Hippocampal formation (tissue), 2 donors: ENCODE results near the gene ETV4.

Experiments used
- DNase-seq, 2 donors: peaks; one replicate each; lab custom pipeline; 2025; lab: John Stamatoyannopoulos, UW

The ETV4 gene

DNA sequence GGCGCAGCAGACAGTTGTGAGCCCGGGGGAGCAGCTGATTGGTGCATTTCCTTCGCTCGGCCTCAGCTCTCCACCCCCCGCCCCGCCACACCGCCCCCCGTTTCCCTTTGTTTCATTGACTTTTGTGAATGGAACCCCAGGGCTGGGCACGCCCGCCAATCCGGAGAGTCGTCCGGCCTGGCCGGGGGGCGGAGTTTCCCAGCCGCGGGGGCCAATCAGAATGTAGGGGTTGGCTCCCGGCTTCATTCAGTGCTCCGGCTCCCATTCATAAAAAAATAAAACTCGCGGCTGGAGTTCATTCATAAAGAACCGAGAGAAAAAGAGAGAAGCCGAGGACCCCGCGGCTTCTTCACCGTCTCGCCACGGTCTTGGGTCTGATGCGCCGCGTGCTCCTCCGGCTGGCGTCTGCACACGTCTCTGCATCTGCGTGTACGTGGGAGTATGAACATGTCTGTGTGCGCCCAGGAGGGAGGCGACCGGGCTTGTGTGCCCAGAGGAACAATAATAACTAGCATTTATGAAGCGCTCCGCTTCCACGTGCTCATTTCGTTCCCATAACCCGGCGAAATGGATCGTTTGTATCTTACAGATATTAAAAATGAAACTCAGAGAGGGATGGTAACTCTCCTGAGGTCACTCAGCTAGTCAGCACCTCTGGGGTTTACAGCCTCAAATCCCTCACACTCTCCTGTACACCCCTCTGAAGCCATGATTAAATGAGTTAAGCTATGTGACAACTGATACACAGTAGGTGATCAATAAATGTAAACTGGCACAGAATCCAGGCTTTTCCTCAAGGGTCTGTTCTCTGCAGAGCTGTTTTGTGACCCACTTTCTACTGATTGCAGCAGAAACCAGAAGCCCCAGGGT is at the start of gene ETV4:
TSS of gene ETV4 (minus strand) at position 22 of the 870 bp plus-strand sequence. CDS start 723 bp downstream, outside the sequence.
- peak; percentile 76 to 83 for DNase-seq

DNA sequence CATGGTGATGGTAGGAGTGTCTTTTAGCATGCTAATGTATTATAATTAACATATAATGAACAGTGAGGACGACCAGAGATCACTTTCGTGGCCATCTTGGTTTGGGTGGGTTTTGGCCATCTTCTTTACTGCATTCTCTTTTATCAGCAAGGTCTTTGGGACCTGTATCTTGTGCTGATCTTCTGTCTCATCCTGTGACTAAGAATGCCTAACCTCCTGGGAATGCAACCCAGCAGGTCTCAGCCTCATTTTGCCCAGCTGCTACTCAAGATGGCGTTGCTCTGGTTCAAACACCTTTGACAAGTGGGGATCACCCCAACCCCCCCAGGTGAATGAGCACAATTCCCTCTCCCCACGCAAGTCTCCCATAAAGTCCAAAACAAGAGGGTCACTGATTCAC is 49.3 kb upstream of the ETV4 start:
- DNase-seq = no peak

DNA sequence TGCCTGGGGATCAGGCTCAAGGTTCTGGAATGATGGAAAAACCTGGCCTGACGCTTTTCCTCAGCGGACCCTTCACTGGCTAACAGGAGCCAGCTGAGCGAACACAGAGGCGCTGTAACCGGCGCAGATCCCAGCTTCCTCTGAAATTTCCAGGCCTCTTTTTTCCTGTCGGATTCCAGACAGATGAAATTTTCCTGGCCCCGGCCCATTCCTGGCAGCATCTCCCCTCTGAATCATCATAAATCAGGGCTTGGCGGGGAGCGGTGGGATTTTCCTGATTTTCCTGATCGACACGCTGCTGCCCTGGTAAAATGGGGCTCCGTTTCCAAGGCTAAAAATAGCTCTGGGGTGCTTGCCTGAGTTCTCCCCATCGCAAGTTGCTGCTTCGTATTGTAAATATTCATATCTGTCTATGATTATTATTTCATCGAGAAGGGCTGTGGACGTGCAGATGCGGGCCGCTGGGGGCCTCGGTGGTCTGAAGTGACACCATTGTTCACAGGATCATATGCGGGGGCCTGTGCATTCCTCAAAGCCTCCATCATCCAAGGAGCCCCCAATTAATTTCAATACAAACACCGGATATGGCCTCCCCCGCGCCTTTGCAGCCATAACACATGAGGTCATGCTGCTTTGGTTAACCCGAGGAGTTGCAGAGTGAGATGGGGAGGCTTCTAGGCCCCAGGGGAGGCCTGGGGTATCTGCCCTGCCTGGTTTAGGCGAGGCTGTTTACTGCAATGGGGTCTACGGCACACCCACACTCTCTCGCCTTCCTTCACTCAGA is 45.8 kb upstream of the ETV4 start:
- DNase-seq = no peak

DNA sequence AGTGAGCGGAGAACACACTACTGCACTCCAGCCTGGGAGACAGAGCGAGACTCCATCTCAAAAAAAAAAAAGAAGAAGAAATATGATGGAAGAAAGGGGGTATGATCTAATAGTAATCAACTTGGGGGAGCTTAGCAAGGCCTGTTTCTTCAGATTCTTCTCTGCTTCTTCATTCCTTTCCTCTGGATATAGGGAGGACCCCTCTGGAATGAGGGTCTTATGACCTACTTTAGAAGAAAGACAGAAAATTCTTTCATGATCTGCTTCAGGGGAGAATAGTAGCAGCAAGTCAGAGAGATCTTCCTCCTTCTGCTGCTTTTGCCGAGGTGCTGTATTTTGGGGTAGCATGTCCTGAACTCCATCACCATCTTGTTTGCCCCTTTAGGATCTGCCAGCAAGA is 44.9 kb upstream of the ETV4 start:
- DNase-seq = no peak

DNA sequence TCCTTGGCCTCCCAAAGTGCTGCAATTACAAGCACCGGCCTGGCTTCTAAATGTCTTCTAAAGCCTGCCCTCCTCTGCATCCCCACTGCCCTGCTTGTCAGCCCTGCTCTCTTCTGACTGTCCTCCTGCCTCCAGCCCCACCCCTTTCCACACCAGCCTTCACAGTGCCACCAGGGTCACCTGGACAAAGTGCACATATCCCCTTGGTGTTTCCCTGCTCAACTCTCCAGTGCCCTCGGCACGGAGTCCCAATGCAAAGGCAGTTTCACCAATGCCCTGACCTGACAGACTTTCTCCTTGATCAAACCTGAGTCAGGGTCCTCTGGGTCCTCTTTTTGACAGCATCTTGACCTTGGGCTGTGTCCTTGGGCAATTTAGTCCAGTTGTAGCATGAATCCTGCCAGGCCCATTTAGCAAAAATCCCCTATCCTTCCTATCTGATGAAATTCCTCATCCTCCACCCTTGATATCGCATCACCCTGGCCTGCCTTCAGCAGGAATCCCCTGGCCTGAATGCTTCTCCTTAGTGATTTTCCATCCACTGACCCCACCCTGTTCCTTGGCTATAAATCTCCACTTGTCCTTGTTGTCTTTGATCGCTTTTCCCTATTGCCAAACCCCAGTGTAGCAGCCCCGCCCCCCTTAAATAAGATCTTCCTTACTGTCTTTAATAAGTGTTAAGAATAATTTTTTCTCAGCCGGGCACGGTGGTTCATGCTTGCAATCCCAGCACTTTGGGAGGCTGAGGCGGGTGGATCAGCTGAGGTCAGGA is 42.7 kb upstream of the ETV4 start:
- no peak for DNase-seq

DNA sequence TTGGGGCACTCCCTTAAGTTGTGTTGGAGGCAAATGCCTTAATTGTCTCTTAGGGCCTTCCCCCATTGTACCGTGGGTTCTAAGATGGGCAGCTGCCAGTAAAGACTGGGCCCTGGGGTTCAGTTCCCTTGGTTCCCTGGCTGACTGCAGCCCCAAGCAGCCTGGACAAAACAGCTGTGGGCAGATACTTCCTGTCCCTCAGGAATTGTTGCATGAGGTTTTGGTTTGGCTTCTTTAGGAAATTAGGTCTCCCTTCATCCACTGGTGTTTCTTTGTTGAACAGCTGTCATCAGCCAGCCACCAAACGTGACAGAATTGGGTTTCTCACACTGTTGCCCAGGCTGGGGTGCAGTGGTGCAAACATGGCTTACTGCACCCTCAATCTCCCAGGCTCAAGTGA is 42.0 kb upstream of the ETV4 start:
- no peak for DNase-seq

DNA sequence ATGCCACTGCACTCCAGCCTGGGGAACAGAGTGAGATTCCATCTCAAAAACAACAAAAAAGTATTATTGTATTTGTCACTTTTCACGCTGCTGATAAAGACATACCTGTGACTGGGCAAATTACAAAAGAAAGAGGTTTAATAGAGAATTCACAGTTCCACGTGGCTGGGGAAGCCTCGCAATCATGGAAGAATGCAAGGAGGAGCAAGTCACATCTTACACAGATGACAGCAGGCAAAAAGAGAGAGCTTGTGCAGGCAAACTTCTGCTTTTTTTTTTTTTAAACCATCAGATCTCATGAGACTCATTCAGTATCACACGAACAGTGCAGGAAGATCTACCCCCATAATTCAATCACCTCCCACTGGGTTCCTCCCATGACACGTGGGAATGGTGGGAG is 41.5 kb upstream of the ETV4 start:
- DNase-seq = no peak

DNA sequence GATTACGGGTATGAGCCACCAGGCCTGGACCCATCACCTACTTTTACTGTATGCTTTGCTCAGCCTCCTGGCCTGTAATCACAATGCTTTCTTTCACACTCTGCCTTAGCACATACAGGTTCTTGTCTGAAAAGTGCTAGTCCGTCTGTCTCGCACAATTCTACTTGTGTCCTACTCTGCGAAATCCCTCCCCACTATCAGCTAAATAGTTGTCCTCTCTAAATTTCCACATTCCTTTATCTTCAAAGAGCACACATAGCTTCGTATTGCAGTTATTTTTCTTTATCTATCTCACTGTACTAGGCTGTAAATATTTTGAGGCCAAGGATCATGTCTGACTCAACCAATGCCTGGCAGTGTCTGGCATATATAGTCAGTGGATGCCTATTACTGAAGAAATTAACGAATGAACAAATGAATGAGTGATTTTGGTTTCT is 38.5 kb upstream of the ETV4 start:
- no peak for DNase-seq

DNA sequence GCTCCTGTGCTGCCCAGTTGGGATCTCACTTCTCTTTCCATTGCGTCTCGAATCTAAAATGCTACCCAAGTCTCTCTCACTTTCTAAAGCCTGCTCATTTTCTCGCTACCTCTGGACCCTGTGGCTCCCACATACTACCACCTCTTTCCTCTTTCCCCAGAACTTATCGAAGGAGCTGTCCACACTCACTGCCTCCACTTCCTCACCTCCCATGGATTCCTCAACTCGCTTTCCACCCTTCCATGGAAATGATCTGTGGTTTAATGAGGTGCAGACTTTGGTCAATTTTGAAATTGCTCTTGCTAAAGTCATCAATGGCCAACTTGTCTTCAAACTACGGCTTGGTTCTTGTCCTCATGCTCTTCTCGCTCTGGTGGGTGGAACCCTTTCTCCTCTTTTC is 37.2 kb upstream of the ETV4 start:
- DNase-seq = no peak

DNA sequence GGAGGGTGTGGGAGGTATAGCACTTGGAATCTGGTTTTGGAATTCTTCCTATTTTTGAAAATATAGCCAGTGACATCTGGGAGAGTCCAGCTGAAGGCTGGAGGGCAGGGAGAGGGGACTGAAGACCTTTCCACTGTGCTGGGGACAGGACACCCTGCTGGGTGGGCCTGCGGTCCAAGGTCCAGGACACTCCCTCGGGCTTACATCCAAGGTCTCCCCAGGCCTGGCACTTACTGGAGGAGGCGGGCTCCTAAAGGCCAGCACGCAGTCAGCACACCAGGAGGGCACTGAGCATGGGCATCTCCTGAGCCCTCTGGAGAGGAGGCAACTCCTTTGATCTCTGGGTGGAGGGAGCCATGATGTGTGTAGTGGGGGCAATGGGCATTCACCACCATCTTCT is 35.5 kb upstream of the ETV4 start:
- no peak for DNase-seq

DNA sequence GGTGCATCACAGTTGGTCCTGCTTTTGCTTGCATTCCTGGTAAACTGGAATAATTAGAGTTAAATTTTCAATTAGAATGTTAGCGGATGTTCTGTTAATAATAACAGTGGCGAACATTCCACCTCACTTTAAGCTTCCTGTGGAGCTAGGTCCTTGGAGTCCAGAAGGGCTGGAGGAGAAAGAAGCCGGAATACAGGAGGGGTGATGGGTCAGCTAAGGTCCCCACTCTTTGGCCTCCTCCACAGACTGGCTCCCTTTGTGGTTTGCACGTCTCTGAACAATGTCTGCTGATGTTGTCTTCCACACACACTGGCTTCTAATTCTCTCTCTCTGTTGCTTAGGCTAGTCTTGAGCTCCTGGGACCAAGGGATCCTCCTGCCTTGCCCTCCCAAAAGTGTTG is 35.0 kb upstream of the ETV4 start:
- no peak for DNase-seq

DNA sequence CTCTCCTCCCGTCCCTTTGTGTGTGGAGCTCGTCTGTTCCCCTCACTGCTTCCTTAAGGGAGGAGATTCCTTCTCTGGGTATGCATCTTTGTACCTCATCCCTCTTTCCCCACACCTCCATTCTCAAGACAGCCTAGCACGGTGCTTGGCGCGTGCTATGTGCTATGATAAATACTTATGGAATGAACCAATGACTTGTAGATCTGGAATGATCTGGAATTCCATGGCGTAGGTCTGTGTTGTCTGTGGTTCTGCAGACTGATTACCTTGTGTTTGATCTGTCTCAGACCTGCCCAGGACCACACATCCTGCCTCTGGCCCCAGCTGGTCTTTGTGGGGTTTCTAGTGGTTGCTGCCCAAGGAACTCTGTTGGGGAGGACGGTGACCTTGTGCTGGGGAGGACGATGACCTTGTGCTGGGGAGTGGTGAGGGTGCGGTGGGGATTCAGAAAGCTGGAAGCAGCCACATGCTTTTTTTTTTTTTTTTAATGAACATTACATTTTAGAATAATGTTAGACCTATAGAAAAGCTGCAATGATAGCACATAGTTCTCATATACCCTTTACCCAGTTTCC is 33.5 kb upstream of the ETV4 start:
- no peak for DNase-seq

DNA sequence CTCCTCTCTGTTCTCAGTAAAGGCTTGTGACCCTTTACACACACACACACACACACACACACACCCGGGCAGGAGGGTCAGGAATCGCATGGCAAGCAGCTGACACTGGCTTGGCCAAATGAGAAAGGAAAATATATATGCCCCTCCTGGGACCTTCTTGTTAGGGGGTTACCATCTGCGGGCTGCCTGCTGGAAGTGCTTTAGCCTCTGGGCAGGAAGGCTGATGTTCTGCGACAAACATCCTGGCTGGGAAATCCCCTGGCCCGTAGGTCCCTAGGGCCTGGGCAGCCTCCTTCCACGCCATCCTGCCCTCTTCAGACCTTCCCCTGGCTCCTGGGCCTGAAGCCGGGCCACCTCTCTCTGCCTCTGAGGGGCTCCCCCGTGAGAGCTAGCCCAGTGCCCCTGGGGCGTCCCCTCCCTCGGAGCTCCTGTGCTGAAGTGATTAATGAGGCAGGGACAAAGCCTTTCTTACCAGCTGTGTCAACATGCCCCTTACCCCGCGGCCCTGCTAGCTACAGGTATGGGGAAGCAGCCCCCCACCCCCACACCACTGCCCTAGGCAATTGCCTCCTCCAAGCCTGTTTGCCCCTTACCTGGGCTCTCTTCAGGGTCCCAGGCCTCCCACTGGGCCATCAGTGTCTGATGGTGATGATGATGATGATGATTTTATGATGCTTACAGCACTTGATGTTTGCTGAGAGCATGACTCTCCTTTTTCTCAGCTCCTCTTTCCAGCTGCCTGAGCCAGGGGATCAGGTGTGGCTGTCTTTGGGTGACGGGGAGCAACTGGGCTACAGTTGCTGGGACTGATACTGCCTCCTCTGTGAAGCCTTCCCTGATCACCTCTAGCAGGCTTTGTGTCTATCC is 32.8 kb upstream of the ETV4 start:
- DNase-seq = no peak

DNA sequence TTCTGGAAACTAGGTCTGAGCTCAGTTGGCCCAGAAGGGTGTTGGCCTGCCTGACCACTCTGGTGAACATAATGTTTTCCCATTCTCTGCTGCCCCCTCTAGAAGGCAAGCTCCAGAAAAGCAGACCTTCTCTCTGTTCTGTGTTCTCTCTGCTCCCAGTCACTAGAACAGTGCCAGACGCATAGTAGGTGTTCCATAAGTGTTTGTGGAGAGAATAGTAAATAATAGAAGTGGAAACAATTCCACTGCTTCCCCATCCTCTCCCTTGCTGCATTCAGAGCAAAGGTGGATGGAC is 32.2 kb upstream of the ETV4 start:
- DNase-seq = no peak

DNA sequence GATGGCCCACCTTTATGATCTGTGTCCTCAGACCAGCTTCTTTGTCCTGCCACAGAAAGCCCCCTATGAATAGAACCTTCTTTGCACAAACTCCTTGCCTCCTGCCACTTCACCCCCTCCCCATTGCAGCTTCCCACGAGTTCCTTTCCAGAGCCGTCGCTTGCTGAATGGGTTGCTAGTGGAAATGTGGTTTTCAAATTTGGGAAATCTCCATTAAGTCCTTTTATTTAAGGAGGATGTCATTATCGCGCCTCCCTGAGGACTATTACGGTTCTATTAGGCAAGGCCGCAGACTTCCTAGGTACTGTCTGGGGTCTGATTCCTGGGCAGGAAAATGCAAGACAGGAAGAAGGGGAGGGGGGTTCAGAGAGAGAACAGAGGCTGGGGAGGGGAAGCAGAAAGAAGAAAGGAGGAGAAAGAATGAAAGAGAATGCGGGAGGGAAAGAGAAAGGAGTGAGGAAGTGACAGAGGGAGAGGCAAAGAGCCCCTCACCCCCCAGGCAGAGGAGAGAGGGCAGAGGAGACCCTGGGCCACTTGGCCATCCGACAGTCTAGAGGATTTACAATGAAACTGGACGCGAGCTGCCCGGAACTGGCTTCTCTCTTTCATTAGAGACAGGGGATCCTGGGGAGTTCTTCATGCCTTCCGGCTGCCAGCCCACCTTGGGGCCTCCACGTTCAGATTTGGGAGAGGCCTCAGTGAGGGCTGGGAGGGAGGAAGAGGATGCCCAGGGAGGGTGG is 31.7 kb upstream of the ETV4 start:
- DNase-seq = no peak

DNA sequence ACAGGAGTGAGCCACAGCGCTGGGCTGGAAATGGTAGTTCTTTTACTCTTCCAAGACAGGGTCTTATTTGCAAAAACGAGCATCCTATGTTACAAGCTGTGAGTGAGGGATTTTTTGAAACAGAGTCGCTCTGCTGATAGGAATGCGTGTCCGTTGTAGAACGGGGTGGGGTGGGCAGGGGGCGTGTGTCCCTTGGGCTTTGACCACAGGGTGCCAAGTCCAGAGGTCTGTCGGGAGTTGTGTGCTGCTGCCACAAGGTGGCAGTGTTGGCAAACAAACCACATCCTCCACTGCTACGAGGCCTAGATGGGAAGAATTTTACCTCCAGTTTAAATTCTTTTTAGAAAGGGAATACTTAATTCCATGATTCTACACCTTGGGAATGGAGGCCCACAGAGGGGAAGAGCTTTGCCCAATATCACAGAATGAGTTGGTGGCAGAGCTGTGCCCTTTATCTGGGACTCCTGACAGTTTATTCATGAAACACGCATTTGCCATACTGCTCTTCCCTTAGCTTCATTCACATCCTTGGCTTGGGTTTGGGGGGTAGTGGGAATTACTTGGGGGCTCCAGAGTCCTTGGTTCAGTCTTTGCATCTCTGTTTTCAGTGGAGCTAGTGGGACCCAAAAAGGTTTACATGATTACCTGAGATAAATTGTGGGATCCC is 30.6 kb upstream of the ETV4 start:
- peak; percentile 27 to 48 for DNase-seq

DNA sequence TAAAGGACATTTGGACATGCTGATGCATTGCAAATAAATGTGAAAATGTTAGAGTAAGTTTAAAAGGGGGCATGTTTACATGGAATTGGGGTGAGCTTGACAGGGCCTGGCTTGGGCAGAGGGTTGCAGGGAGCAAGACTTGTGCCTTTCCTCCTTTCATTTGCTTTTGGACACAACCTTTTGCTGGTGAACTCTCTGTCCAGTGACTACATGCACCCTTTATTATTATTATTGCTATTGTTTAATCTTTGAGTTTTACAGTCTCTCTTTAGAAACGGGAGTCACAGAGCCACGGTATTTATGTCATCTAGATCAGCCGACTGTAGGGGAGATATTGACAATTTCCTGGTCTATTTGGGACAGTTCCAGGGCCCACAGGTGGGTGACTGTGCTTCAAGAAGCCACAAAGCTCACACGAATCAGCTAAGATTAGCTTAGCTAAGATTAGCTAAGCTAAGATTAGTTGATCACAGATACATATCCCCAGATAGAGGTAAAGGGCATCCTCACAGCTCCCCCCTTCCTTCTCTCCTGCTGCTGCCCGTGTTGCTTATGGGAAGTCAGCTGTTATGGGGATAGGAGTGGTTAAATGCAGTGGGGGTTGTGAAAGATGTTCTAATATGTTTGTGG is 28.9 kb upstream of the ETV4 start:
- DNase-seq = no peak

DNA sequence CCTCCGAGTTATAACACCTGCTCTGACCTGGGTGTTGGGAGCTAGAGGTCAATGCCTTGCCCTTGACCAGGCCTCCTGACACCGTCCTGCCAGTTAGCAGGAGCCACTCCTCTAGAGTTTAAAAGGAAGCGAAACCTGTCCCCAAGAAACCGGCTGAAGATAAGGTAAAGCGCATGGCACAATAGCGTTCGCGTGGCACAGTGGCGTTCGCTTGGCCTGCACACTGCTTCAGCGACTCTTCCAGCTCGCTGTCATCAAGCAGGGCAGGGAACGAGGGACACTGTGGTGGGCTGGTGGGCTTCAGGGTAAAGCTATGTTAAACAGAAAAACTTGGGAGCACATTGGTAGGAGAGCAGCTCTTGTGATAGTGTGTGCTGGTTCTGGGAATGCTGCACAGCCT is 28.2 kb upstream of the ETV4 start:
- DNase-seq = no peak

DNA sequence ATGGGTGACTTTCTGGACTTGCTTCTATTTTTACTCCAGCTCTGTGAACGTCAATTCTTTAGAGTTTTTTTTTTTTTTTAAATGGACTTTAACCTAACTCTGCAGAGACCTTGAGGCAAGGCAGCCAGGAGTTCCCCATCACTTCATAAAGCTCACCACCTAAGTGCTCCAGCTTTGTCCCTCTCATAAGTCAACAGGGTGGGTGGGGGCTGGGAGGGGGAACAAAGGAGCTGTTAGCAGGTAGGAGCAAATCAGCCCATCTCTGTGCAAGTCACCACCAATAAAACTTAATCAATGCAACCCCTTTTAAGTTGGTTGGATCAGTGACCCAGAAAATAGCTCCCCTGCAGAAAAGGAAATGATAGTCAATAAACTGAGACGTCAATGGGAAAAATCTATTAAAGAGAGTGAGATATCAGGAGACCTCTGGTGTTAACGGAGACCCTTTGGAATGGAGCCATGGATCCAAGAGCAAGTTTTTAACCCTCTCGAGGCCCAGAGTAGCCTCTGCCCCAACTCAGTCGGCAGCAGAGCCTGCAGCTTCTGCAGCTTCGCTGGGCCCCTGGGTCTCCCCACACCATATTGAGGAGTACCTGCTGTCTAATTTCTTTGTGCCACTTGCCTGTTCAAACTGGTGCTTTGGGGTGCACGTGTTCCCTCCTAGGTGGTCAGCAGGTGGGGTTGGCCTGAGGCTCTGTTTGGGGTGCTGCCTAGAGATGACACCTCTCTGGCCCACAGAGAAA is 27.6 kb upstream of the ETV4 start:
- DNase-seq = no peak
